Osteoblast (primary cell): ENCODE results near the gene ABLIM2. TPM values are rescaled to one million over a fixed set of nuclear protein-coding genes. Genes with fewer than 3 reads are reported as not detected.

Source experiments
- DNase-seq: peaks from one replicate; pipeline ENCODE4 v3.0.0; 2011; ENCODE audit warnings: low spot score, mixed read lengths; ENCODE audit not compliant: insufficient read length; ENCODE audit errors: missing footprints
- H2AFZ ChIP-seq: 2 replicates; pipeline ENCODE4 v1.6.0; 2011; ENCODE audit warnings: mild to moderate bottlenecking, low read length
- H3K27ac ChIP-seq: 2 replicates; pipeline ENCODE4 v1.5.1; 2011; ENCODE audit warnings: mild to moderate bottlenecking, low read depth, low read length, moderate library complexity
- H3K27me3 ChIP-seq: 2 replicates; pipeline ENCODE4 v1.6.0; 2012; ENCODE audit warnings: mild to moderate bottlenecking, control low read depth, inconsistent platforms, low read length, moderate library complexity; ENCODE audit not compliant: insufficient read depth
- H3K36me3 ChIP-seq: 2 replicates; pipeline ENCODE4 v1.5.1; 2011; ENCODE audit warnings: mild to moderate bottlenecking, low read length, control low read depth, moderate library complexity; ENCODE audit not compliant: insufficient read depth
- H3K4me1 ChIP-seq: 2 replicates; pipeline ENCODE4 v1.5.1; 2011; ENCODE audit warnings: mild to moderate bottlenecking, low read length, control low read depth, moderate library complexity; ENCODE audit not compliant: insufficient read depth
- H3K4me2 ChIP-seq: 2 replicates; pipeline ENCODE4 v1.6.0; 2011; ENCODE audit warnings: mild to moderate bottlenecking, low read length; ENCODE audit not compliant: insufficient read depth
- H3K4me3 ChIP-seq: fragments of 200-600 bp; sonication (generic); 3 replicates; pipeline ENCODE4 v1.5.1; 2012; ENCODE audit warnings: mild to moderate bottlenecking, low read length, inconsistent platforms; ENCODE audit not compliant: insufficient read depth
- H3K79me2 ChIP-seq: 2 replicates; pipeline ENCODE4 v1.6.0; 2012; ENCODE audit warnings: mild to moderate bottlenecking, low read length, control low read depth, inconsistent platforms; ENCODE audit not compliant: insufficient read depth
- H3K9me3 ChIP-seq: 2 replicates; pipeline ENCODE4 v1.5.1; 2011; ENCODE audit warnings: low read depth, low read length, control low read depth
- H4K20me1 ChIP-seq: 2 replicates; pipeline ENCODE4 v1.6.0; 2012; ENCODE audit warnings: mild to moderate bottlenecking, low read length, control low read depth; ENCODE audit not compliant: insufficient read depth
- total RNA-seq: library from RNA; depleted of rRNA; stranded (reverse); fragments of >200 nt; gene quantifications from 2 replicates; pipeline ENCODE4 v1.2.3, GENCODE V29; 2012
- TF ChIP-seq, protein P1 (sequence below): IDR thresholded peaks from 2 replicates; pipeline ENCODE4 v1.5.1; 2011; ENCODE audit warnings: mild to moderate bottlenecking, low read depth, low read length, moderate library complexity; ENCODE audit errors: extremely low read depth

Gene ABLIM2
- total RNA-seq, 1 donor, result 0.36 TPM

DNA sequence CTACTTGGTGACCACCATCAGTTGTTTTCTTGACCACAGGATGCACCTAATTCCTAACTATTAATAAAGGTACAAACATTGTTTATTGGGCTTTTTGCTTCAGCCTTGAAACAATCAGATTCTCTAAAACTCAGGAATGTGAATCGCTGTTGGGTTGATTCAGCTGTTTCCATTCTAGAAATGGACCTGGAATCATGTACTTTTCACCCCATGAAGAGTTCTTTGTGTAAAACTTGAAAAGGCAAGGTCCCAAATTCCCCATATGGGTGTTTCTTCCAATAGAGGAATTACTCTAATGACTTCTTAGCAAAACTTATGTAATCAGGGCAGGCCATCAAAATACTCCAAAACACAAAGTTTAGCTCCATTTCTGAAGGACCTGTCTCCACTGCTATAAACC lies 226.3 kb downstream of the ABLIM2 start:
- Histone ChIP-seq H3K9me3 (no peaks in the 10 kb centered on the region), H3K27me3 (no peaks in the 10 kb centered on the region), H3K79me2 (peaks cover 99% of the 10 kb centered on the region), H4K20me1 (peaks cover 76% of the 10 kb centered on the region), H3K4me2 (no peak overlapping the region), H3K4me1 (peaks cover 67% of the 10 kb centered on the region), H2AFZ (no peak overlapping the region), H3K27ac (no peak overlapping the region), H3K4me3 (no peak overlapping the region), H3K36me3 (peaks cover 43% of the 10 kb centered on the region)
- no peak for DNase-seq
- TF ChIP-seq, protein P1, sequence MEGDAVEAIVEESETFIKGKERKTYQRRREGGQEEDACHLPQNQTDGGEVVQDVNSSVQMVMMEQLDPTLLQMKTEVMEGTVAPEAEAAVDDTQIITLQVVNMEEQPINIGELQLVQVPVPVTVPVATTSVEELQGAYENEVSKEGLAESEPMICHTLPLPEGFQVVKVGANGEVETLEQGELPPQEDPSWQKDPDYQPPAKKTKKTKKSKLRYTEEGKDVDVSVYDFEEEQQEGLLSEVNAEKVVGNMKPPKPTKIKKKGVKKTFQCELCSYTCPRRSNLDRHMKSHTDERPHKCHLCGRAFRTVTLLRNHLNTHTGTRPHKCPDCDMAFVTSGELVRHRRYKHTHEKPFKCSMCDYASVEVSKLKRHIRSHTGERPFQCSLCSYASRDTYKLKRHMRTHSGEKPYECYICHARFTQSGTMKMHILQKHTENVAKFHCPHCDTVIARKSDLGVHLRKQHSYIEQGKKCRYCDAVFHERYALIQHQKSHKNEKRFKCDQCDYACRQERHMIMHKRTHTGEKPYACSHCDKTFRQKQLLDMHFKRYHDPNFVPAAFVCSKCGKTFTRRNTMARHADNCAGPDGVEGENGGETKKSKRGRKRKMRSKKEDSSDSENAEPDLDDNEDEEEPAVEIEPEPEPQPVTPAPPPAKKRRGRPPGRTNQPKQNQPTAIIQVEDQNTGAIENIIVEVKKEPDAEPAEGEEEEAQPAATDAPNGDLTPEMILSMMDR, result no peak

DNA sequence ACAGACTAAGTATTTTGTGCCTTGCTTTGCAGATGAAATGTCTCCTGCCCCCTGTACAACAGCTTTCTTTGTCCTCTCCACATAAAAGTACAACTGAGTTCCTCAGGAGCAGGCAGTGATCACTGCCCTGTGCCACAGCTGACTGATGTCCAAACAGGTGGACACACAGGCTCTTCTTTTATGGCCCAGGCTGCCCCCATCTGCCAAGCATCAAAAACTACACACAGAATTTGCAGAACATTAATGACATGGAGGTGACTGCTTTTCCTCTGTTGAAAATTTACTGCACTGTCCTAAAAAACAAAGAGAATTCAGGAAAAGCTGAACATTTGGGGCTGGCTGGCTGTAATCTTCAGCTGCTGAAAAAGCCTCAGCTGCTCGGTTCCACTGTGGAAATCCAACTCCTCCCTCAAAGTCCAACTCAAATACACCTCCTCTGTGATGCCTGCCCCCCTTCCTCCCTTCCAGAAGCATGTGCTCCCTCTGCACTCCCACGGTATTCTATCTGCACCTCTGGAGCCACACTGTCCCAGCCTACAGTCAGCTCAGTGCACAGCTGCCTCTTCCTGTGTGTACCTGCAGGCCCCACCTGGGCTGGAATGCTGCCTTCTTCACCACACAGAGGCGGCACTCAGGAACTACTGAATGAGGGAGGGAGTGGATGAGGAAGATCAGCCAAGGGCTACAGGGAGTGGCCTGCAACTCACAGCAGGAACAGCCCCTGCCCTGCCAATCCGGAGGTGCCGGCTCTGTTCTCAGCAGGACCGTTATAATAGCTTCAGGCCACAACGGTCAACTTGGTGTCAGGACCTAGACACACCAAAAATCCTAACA lies 229.3 kb downstream of the ABLIM2 start:
- DNase-seq, result no peak
- H4K20me1 ChIP-seq, result peaks cover 81% of the 10 kb centered on the region
- H3K4me2 ChIP-seq, result peak overlapping the region; percentile 0

DNA sequence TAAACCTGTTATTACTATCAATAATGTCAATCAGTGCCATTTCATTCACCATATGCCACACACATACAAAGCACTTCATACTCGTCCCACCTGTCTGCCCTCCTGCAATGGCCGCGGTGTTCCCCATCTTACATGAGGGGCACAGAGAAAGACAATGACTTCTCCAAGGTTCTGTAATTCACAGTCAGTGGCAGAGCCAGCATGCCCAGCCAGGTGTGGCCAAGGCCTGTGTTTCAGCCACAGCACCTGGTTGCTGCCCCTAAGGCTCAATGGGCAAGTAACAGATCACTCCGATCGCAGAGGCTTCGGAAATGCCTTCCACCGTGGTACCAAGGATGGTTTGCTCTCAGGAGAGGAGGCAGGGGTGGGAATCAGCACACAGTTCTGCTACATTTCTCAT lies 229.9 kb downstream of the ABLIM2 start:
- Histone ChIP-seq H3K27ac (peak overlapping the region; percentile 3), H3K27me3 (no peaks in the 10 kb centered on the region), H2AFZ (no peak overlapping the region), H4K20me1 (peaks cover 81% of the 10 kb centered on the region), H3K4me3 (no peak overlapping the region), H3K79me2 (peaks cover 99% of the 10 kb centered on the region), H3K4me1 (peaks cover 58% of the 10 kb centered on the region), H3K4me2 (no peak overlapping the region), H3K36me3 (peaks cover 49% of the 10 kb centered on the region), H3K9me3 (no peaks in the 10 kb centered on the region)
- no peak for DNase-seq
- TF ChIP-seq, protein P1, result no peak

More for the DNA sequence above, 229.3 kb downstream of the ABLIM2 start:
- Histone ChIP-seq H3K27me3 (no peaks in the 10 kb centered on the region), H3K27ac (peak overlapping the region; percentile 3), H3K79me2 (peaks cover 99% of the 10 kb centered on the region), H3K4me1 (peaks cover 58% of the 10 kb centered on the region), H3K4me3 (no peak overlapping the region), H3K36me3 (peaks cover 55% of the 10 kb centered on the region), H3K9me3 (no peaks in the 10 kb centered on the region), H2AFZ (no peak overlapping the region)
- TF ChIP-seq, protein P1, result peak; percentile 36

DNA sequence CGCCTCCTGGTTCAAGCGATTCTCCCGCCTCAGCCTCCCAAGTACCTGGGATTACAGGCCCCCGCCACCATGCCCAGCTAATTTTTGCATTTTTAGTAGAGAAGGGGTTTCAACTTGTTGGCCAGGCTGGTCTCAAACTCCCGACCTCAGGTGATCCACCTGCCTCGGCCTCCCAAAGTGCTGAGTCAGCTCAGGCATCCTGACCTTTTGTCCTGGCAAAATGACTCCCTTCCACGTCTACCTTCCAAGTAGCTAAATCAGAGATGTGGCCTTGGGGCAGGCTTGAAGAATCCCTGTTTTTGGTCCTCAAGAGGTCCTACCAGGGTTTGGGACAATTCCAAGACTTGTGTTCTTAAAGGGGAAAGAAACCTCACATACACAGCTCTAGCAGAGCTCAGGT lies 231.8 kb downstream of the ABLIM2 start:
- Histone ChIP-seq H3K4me3 (no peak overlapping the region), H3K27me3 (no peaks in the 10 kb centered on the region), H3K4me2 (no peak overlapping the region), H3K79me2 (peaks cover 100% of the 10 kb centered on the region), H4K20me1 (peaks cover 84% of the 10 kb centered on the region), H2AFZ (no peak overlapping the region), H3K27ac (no peak overlapping the region), H3K9me3 (no peaks in the 10 kb centered on the region), H3K36me3 (peaks cover 46% of the 10 kb centered on the region), H3K4me1 (peaks cover 50% of the 10 kb centered on the region)
- TF ChIP-seq, protein P1, result no peak
- DNase-seq, result no peak
